Anterior cingulate cortex (tissue), 58 donors: ENCODE measurements around the gene HAUS1.
"Not testable (repeated sequence)": the region's sequence is repeated elsewhere in the genome, so short reads cannot be mapped to it uniquely, and the experiment has no call there.

Experiments used
- DNase-seq, 58 donors: peaks; one replicate each; lab custom pipeline; 2025; lab: John Stamatoyannopoulos, UW

HAUS1 gene

GRCh38 chr18:46155641-46156051 lies 51.5 kb downstream of the HAUS1 start:
- DNase-seq = no peak

DNA sequence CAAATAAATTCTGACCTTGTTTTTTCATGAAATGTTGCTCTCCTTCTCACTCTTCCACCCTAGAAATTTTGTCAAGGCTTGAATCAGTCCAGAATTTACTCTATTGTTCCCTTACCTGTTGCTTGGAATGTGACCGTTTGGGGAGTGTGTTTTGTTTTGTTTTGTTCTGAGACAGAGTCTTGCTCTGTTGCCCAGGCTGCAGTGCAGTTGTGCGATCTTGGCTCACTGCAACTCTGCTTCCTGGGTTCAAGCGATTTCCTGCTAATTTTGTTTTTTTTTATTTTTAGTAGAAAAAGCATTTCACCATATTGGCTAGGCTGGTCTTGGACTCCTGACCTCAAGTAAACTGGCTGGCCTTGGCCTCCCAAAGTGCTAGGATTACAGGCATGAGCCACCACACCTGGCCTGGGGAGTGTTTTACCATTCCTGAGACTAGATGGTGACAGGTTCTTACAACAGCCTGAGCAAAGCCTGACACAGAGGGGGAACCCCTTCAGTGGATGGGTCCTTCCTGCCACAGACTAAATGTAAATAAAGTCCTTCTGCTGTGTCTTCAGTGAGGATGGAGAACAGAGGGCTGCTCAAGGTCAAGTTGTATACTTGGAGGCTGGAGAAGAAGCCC lies 52.0 kb downstream of the HAUS1 start:
- no peak for DNase-seq

DNA sequence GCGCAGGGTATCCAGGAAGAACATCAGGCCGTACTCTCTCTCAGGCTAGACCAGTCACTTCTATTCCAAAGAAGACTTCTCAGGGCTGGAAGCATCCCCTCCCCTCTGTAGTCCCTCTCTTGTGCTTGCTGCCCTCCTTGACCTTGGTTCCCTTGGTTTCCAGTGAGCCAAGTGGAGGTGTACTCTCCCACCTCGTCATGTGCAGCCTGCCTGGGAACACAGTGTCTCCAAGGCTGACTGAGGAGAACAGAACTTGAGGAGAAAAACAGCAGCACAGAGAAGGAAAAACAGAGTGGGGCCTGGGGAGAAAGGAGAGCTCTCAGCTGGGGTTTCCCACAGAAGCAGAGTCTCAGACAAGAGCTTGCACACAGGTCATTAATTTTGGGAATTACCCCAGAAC lies 52.7 kb downstream of the HAUS1 start:
- DNase-seq = no peak

DNA sequence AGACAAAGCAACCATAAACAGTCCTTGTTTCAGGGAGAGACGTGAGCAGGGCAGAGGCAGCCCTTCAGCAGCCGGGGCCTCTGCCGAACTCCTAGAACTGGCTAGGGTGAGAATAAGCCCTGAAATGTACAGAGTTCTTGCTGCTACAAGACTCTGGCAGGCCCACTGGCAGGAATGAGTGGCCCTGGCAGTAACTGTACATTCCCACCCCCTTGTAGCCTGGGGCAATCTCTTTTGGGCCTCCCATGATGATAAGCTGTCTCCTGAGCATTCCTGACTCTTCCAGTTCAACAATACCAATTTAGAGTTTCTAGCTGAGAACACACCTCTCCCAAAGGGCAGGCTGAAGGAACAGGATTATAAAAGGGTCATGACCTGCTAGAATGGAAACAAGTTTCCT lies 54.3 kb downstream of the HAUS1 start:
- DNase-seq = no peak

GRCh38 chr18:46160050-46160798 lies 56.0 kb downstream of the HAUS1 start:
- DNase-seq = no peak

- DNase-seq = not testable (repeated sequence)
These were observed 56.7 kb downstream of the HAUS1 start for GRCh38 chr18:46160840-46161239.

DNA sequence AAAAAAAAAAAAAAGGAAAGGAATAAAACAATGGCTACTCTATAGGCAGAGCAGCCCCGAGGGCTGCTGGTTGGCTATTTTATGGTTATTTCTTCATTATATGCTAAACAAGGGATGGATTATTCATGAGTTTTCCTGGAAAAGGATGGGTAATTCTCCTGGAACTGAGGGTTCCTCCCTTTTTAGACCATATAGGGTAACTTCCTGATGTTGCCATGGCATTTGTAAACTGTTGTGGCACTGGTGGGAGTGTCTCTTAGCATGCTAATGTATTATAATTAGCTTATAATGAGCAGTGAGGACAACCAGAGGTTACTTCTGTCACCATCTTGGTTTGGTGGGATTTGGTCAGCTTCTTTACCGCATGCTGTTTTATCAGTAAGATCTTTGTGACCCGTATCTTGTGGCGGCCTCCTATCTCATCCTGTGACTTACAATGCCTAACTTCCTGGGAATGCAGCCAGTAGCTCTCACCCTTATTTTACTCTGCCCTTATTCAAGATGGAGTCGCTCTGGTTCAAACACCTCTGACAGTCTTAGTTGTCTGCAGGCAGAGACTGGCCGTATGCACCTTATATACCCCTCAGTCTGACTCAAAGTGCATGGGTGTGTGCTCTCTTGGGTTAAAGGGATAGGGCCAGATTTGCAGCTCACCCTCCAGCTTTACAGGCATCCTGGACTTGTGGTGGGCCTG lies 57.7 kb downstream of the HAUS1 start:
- DNase-seq = no peak

DNA sequence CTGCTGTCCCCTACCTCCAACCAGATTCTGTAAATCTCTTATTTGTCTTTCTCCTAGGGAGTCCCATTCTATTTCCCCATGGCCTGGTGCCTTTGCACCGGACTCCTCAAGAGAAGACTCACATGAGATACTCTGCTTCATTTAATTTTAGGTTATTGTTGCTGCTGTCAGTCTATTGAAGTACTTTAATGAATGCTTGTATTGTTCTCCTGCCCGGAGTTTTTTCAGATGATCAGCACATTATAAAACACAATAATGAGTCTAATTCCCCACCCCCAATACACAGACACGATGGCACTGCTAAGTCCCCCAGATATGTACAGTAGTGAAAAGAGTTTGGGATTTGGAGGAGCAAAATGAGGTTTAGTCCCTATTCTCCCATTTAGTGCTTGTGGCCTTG lies 58.9 kb downstream of the HAUS1 start:
- DNase-seq = no peak

DNA sequence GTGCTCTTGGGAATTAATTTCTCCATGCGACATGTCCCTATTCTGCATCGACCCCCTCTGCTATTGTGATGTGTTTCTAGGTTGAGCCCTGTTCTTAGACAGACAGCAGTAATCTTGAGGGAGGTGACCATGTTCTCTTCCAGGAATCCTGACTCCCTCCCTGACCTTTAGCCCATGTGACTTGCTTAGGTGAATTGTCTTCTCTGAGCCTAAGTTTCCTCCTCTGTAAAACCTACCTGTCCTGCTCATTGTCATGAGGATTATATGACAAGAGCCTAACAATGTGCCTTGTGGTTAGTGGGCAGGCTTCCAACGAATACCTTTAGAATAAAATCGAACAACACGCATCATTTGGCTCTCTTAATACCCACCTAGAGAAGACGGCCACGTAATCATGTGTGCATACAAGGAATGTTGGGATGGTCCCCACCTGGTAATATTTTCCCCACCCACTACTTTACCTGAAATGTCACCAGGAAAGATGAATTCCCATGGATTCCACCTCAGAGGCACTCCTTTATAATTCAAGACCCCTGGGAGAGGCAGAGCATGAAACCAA lies 59.8 kb downstream of the HAUS1 start:
- no peak for DNase-seq

GRCh38 chr18:46164502-46164901 lies 60.3 kb downstream of the HAUS1 start:
- not testable (repeated sequence) for DNase-seq

DNA sequence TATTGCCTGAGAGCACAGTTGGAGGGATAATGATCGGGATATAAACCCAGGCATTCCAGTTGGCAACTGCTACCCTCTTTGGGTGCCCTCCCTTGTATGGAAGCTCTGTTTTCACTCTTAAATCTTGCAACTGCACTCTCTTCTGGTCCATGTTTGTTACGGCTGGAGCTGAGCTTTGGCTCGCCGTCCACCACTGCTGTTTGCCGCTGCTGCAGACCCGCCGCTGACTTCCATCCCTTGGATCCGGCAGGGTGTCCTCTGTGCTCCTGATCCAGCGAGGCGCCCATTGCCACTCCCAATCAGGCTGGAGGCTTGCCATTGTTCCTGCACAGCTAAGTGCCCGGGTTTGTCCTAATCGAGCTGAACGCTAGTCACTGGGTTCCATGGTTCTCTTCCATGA lies 60.7 kb downstream of the HAUS1 start:
- DNase-seq = no peak

DNA sequence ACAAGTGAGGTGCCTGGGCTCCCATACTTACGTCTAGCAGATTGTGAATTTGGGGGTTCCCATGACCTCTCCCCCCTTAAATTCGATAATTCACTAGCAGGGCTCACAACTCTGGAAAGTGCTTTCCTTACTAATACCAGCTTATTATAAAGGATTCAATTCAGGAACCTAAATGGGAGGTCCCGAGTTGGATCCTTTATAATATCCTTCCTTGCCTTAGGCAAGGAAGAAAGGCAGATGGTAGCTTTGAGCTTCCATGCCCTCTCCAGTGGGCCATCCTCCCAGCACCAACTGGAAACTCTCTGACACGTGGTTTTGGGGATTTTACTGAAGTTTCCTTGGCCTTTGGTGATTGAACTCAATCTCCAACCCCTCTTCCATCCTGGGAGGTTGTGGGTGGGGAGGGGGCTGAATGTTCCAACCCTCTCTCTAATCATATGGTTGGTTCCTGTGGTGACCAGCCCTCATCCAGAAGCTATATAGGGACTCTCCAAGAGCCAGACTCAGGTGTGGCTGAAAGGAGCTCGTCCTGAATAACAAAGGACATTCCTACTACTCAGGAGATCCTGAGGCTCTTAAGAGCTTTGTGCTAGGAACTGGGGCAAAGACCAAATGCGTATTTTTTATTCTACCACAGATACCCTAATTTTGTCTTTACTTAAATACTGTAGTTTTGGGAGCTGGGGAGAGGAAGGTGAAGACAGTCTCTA lies 62.2 kb downstream of the HAUS1 start:
- no peak for DNase-seq

DNA sequence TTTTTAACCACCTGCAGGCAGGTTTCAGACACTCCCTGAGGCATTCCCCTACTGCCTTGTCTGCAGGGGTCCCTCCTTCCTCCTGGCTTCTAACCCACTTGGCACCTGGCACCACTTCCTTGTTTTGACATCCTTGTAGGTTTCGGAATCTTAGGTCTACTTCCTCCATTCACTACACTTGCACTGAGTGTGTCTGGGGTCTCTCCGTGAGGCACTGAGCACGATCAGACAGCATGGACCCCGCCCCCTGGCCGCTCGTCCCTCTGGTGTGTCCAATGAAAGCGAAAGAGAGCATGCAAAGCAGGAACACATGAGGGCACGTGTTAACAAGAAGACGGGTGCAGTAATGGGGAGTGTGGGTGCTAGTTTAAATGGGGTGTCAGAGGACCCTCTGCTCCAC lies 63.8 kb downstream of the HAUS1 start:
- DNase-seq = peak in 2 of 58 donors; percentile 2 to 3

GRCh38 chr18:46169464-46169941 lies 65.3 kb downstream of the HAUS1 start:
- DNase-seq = peak in 3 of 58 donors; percentile 5 to 18 (median 5)

DNA sequence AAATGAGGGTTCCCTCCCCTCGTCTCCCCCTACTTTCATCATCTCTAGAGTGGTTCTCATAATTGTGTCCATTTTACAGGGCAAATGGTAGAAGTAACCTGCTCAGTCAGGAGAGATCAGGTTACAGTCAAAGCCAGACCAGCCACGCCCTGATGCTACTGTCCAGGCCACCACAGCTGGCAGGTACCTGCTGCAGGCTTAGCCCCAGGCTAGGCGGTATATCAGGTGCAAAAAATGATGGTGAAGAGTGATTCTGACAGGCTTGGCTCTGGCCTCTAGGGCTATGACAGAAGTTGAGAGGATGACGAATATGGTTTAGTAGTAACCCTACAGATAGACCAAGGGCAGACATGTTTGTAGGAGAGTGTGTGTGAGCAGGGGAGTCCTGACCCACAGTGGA lies 67.1 kb downstream of the HAUS1 start:
- DNase-seq = no peak

GRCh38 chr18:46173393-46174341 lies 69.5 kb downstream of the HAUS1 start:
- peak; percentile 56 to 94 (median 87) for DNase-seq

GRCh38 chr18:46174342-46175041 lies 70.3 kb downstream of the HAUS1 start:
- DNase-seq = peak in 23 of 58 donors; percentile 5 to 59 (median 20)

- no peak for DNase-seq
These were observed 71.8 kb downstream of the HAUS1 start for GRCh38 chr18:46176001-46176400.
